CD14-positive monocyte (primary cell): ENCODE results near the gene TEX44. TPM values are rescaled to one million over a fixed set of nuclear protein-coding genes. Genes with fewer than 3 reads are reported as not detected.

ENCODE experiments used
- DNase-seq, 3 donors: peaks; one replicate each; pipeline ENCODE4 v3.0.0-alpha.2; 2011 to 2022
- H2AFZ ChIP-seq: 2 replicates; pipeline ENCODE4 v1.6.0; 2012; ENCODE audit warnings: mild to moderate bottlenecking, low read depth, low read length, inconsistent platforms; ENCODE audit not compliant: insufficient read depth, poor library complexity, severe bottlenecking
- H3K27ac ChIP-seq, 2 donors: 1 replicate in 1 of 2; 2 replicates in 1 of 2; pipeline ENCODE4 v1.5.1; 2012 to 2013; ENCODE audit warnings: low read length in 2 of 2, control low read depth in 1 of 2, inconsistent platforms in 1 of 2, low read depth in 1 of 2, mild to moderate bottlenecking in 1 of 2
- H3K27me3 ChIP-seq, 2 donors: one replicate each; pipeline versions ENCODE4 v1.6.0 to v1.6.1; 2011 to 2013; ENCODE audit warnings: low read length in 2 of 2; ENCODE audit not compliant: control insufficient read depth in 2 of 2, insufficient read depth in 2 of 2
- H3K36me3 ChIP-seq, 2 donors: replicated peaks in 1 of 2; 1 replicate in 1 of 2; 2 replicates in 1 of 2; pipeline versions ENCODE4 v1.5.1 to v1.6.1; 2012 to 2013; ENCODE audit warnings: low read length in 2 of 2, control low read depth in 1 of 2, inconsistent platforms in 1 of 2, mild to moderate bottlenecking in 1 of 2; ENCODE audit not compliant: insufficient read depth in 2 of 2, control insufficient read depth in 1 of 2
- H3K4me1 ChIP-seq, 2 donors: 1 replicate in 1 of 2; 2 replicates in 1 of 2; pipeline versions ENCODE4 v1.5.1 to v1.6.1; 2012 to 2013; ENCODE audit warnings: low read length in 2 of 2, control low read depth in 1 of 2, inconsistent platforms in 1 of 2, mild to moderate bottlenecking in 1 of 2, moderate library complexity in 1 of 2; ENCODE audit not compliant: insufficient read depth in 2 of 2, control insufficient read depth in 1 of 2
- H3K4me2 ChIP-seq: replicated peaks from 2 replicates; pipeline ENCODE3; 2012; ENCODE audit warnings: low read length, moderate library complexity, mild to moderate bottlenecking; ENCODE audit not compliant: poor library complexity, severe bottlenecking; ENCODE audit errors: extremely low read depth
- H3K4me3 ChIP-seq, 3 experiments: fragments of 200-600 bp in 1 of 3; sonication (generic) in 1 of 3; replicated peaks in 1 of 3; 1 replicate in 2 of 3; 2 replicates in 1 of 3; pipeline ENCODE4 v1.5.1; 2011 to 2013; ENCODE audit warnings: low read length in 3 of 3, mild to moderate bottlenecking in 3 of 3, control low read depth in 2 of 3, low read depth in 2 of 3, inconsistent platforms in 1 of 3, moderate library complexity in 1 of 3
- H3K79me2 ChIP-seq: 2 replicates; pipeline ENCODE4 v1.6.0; 2012; ENCODE audit warnings: mild to moderate bottlenecking, control low read depth, inconsistent platforms, low read length, moderate library complexity; ENCODE audit not compliant: insufficient read depth
- H3K9ac ChIP-seq: 2 replicates; pipeline ENCODE4 v1.6.0; 2017; ENCODE audit warnings: low read length, mild to moderate bottlenecking; ENCODE audit not compliant: insufficient read depth, poor library complexity, severe bottlenecking
- H3K9me3 ChIP-seq, 2 donors: replicated peaks in 1 of 2; 1 replicate in 1 of 2; 2 replicates in 1 of 2; pipeline versions ENCODE4 v1.5.1 to v1.6.1; 2012 to 2013; ENCODE audit warnings: low read length in 2 of 2, control low read depth in 1 of 2; ENCODE audit not compliant: control insufficient read depth in 1 of 2, insufficient read depth in 1 of 2
- H4K20me1 ChIP-seq: 2 replicates; pipeline ENCODE4 v1.6.0; 2012; ENCODE audit warnings: mild to moderate bottlenecking, low read length, control low read depth, moderate library complexity; ENCODE audit not compliant: insufficient read depth
- H3K27ac Mint-ChIP-seq, 7 donors: one replicate each; pipeline ENCODE4 v1.8.0; 2020; ENCODE audit warnings: mild to moderate bottlenecking in 7 of 7, mixed read lengths in 7 of 7, moderate library complexity in 6 of 7, inconsistent platforms in 2 of 7
- H3K27me3 Mint-ChIP-seq, 3 donors: one replicate each; pipeline ENCODE4 v1.8.0; 2021 to 2022; ENCODE audit warnings: low read depth in 3 of 3, mild to moderate bottlenecking in 3 of 3, mixed read lengths in 3 of 3, moderate library complexity in 3 of 3, inconsistent platforms in 1 of 3
- H3K36me3 Mint-ChIP-seq, 2 donors: one replicate each; pipeline ENCODE4 v1.8.0; 2020; ENCODE audit warnings: mixed read lengths in 2 of 2, inconsistent platforms in 1 of 2, mild to moderate bottlenecking in 1 of 2
- H3K4me1 Mint-ChIP-seq: one replicate; pipeline ENCODE4 v1.8.0; 2020; ENCODE audit warnings: mild to moderate bottlenecking, mixed read lengths
- H3K4me3 Mint-ChIP-seq, 2 donors: one replicate each; pipeline ENCODE4 v1.8.0; 2020; ENCODE audit warnings: mild to moderate bottlenecking in 2 of 2, mixed read lengths in 2 of 2, moderate library complexity in 1 of 2
- H3K9me3 Mint-ChIP-seq, 7 donors: one replicate each; pipeline ENCODE4 v1.8.0; 2020 to 2022; ENCODE audit warnings: mixed read lengths in 7 of 7, mild to moderate bottlenecking in 6 of 7, moderate library complexity in 6 of 7, inconsistent platforms in 2 of 7
- WGBS: methylation state at CpG from one replicate; pipeline ENCODE4 v1.1.5; 2013; ENCODE audit warnings: missing lambda C conversion rate; ENCODE audit not compliant: insufficient coverage; 5-methylcytosine and 5-hydroxymethylcytosine counted together
- intact Hi-C, 2 donors: fragments of 100-400 bp; cut with micrococcal nuclease; formaldehyde crosslinking; loops; one replicate each; pipeline versions ENCODE4 v1.15.0 to v1.15.1; 2023
- polyA plus RNA-seq, 3 donors: library from polyadenylated mRNA; depleted of rRNA in 1 of 3; unstranded in 2 of 3; stranded (reverse) in 1 of 3; fragments of 300-500 nt in 2 of 3; fragments of >200 nt in 1 of 3; fragmentation: Illumina TruSeq in 2 of 3; gene quantifications; 1 replicate in 2 of 3; 2 replicates in 1 of 3; pipeline ENCODE4 v1.2.3, GENCODE V29; 2012 to 2021
- TF ChIP-seq, protein P1 (sequence below): fragments of 200-600 bp; IDR thresholded peaks from one replicate; pipeline ENCODE4 v1.8.0; 2022; ENCODE audit warnings: antibody characterized with exemption, mild to moderate bottlenecking

The TEX44 gene
- polyA plus RNA-seq, 3 donors, result not detected

DNA sequence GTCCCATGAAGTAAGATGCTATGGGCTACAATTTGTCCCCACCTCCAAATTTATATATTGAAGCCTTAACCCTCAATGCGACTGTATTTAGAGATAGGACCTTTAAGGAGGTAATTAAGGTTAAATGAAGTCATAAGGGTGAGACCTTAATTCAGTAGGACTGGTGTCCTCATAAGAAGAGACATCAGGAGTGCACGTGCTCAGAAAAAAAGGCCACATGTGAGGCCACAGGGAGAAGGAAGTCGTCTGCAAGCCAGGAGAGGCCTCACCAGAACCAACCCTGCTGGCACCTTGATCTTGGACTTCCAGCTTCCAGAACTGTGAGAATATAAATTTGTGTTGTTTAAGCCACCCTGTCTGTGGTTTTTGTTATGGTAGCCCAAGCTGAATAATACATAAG, 25.5 kb upstream of the TEX44 start:
- TF ChIP-seq, protein P1, sequence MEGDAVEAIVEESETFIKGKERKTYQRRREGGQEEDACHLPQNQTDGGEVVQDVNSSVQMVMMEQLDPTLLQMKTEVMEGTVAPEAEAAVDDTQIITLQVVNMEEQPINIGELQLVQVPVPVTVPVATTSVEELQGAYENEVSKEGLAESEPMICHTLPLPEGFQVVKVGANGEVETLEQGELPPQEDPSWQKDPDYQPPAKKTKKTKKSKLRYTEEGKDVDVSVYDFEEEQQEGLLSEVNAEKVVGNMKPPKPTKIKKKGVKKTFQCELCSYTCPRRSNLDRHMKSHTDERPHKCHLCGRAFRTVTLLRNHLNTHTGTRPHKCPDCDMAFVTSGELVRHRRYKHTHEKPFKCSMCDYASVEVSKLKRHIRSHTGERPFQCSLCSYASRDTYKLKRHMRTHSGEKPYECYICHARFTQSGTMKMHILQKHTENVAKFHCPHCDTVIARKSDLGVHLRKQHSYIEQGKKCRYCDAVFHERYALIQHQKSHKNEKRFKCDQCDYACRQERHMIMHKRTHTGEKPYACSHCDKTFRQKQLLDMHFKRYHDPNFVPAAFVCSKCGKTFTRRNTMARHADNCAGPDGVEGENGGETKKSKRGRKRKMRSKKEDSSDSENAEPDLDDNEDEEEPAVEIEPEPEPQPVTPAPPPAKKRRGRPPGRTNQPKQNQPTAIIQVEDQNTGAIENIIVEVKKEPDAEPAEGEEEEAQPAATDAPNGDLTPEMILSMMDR, result no peak
- no peak for DNase-seq
- Histone ChIP-seq H3K36me3 (no peaks in the 10 kb centered on the region), H3K4me2 (no peak overlapping the region), H3K27ac (no peak overlapping the region), H3K9ac (no peak overlapping the region), H3K4me1 (no peaks in the 10 kb centered on the region), H3K27me3 (no peaks in the 10 kb centered on the region), H4K20me1 (no peaks in the 10 kb centered on the region), H3K9me3 (no peaks in the 10 kb centered on the region), H3K4me3 (no peak overlapping the region), H3K79me2 (no peaks in the 10 kb centered on the region), H2AFZ (no peak overlapping the region)
- H3K4me1 Mint-ChIP-seq, result peaks cover 3% of the 10 kb centered on the region
- intact Hi-C loops, result no loop called here
- no peak overlapping the region for H3K27ac Mint-ChIP-seq
- H3K36me3 Mint-ChIP-seq, result no peaks in the 10 kb centered on the region
- WGBS, result 44% methylated on average over 2 of the region's 3 CpGs
- peaks cover 0 to 5% (median 2%) of the 10 kb centered on the region in 3 donors for H3K27me3 Mint-ChIP-seq
- H3K9me3 Mint-ChIP-seq, result peaks cover 0 to 3% (median 0%) of the 10 kb centered on the region in 7 donors
- H3K4me3 Mint-ChIP-seq, result no peak overlapping the region

DNA sequence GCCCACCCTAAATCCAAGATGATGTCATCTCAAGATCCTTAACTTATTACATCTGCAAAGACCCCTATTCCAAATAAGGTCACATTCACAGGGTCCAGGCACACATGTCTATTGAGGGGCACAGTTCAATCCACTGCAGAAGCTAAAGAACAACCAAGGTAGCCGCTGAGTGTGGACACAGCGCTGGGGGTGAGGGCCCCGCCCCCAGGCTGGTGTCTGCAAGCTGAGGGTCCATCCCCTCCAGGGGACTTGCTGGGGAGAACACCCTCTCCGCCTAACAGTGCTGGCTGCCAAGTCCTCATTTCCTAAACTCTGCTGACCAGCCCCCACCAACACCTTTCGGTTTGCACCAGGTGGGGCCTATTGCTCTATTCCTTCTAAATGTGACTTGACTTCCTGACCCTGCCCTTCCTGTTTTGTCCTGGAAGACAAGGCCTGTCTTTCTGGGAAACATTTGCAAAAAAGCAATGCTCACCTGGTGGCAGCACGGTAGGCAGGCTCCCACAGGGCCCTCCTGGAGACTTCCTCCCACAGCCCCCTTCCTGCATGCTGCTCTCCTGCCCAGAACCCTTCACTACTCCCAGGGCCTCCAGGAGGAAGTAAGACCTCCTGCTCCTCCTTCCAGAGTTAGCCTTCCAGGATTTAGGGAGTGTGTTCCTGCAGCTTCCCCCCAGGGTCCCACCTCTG, 24.4 kb upstream of the TEX44 start:
- no peaks in the 10 kb centered on the region for H3K4me1 ChIP-seq
- DNase-seq, result no peak
- no peaks in the 10 kb centered on the region for H3K79me2 ChIP-seq
- H3K9ac ChIP-seq, result no peak overlapping the region
- Mint-ChIP-seq H3K4me3 (no peak overlapping the region), H3K27me3 (peaks cover under 1 to 5% (median 2%) of the 10 kb centered on the region in 3 donors), H3K4me1 (peaks cover 3% of the 10 kb centered on the region), H3K27ac (no peak overlapping the region), H3K36me3 (no peaks in the 10 kb centered on the region), H3K9me3 (peaks cover 0 to 3% (median 0%) of the 10 kb centered on the region in 7 donors)
- H3K4me2 ChIP-seq, result no peak overlapping the region
- H3K27ac ChIP-seq, result no peak overlapping the region
- no peaks in the 10 kb centered on the region for H4K20me1 ChIP-seq
- WGBS, result 77% methylated on average over 6 of the region's 6 CpGs
- intact Hi-C loops, result no loop called here
- H3K4me3 ChIP-seq, result no peak overlapping the region
- TF ChIP-seq, protein P1, result no peak
- H3K9me3 ChIP-seq, result no peaks in the 10 kb centered on the region
- H2AFZ ChIP-seq, result no peak overlapping the region
- no peaks in the 10 kb centered on the region for H3K36me3 ChIP-seq
- no peaks in the 10 kb centered on the region for H3K27me3 ChIP-seq
